Activated CD4-positive, alpha-beta memory T cell treated with anti-CD3 and anti-CD28 coated beads, Interleukin-2, amount 10 ng/mL, durations not matched to agents 7 days and 5 days (primary cell): Measurements from ENCODE around the gene TRIM44. TPM values are rescaled to one million over a fixed set of nuclear protein-coding genes. Genes with fewer than 3 reads are reported as not detected.

Source experiments
- CTCF ChIA-PET: fragments of 350-600 bp; sonication (Branson Sonifier 250); formaldehyde crosslinking; loops from one replicate; lab custom pipeline; 2021; ENCODE audit warnings: antibody characterized with exemption, inconsistent platforms; lab: Charles Lee
- POLR2A ChIA-PET: fragments of 350-600 bp; sonication (Branson Sonifier 250); formaldehyde crosslinking; loops from one replicate; lab custom pipeline; 2021; ENCODE audit warnings: antibody characterized with exemption; lab: Charles Lee
- DNase-seq: peaks from one replicate; pipeline ENCODE4 v3.0.0-alpha.2; 2020
- H3K27ac Mint-ChIP-seq: one replicate; pipeline ENCODE4 v1.8.0; 2021; ENCODE audit warnings: mild to moderate bottlenecking, mixed read lengths
- H3K27me3 Mint-ChIP-seq: one replicate; pipeline ENCODE4 v1.8.0; 2021; ENCODE audit warnings: mixed read lengths
- H3K36me3 Mint-ChIP-seq: one replicate; pipeline ENCODE4 v1.8.0; 2021; ENCODE audit warnings: low read depth, mixed read lengths
- H3K4me1 Mint-ChIP-seq: one replicate; pipeline ENCODE4 v1.8.0; 2021; ENCODE audit warnings: mixed read lengths
- H3K4me3 Mint-ChIP-seq: one replicate; pipeline ENCODE4 v1.8.0; 2021; ENCODE audit warnings: mild to moderate bottlenecking, mixed read lengths
- H3K9me3 Mint-ChIP-seq: one replicate; pipeline ENCODE4 v1.8.0; 2021; ENCODE audit warnings: mixed read lengths
- total RNA-seq, 2 experiments: library from RNA; stranded (reverse); gene quantifications; one replicate each; pipeline ENCODE4 v1.2.3, GENCODE V29; 2021

The TRIM44 gene
- total RNA-seq, 2 experiments from 2014 or later: 17.7 to 20.8 TPM

DNA sequence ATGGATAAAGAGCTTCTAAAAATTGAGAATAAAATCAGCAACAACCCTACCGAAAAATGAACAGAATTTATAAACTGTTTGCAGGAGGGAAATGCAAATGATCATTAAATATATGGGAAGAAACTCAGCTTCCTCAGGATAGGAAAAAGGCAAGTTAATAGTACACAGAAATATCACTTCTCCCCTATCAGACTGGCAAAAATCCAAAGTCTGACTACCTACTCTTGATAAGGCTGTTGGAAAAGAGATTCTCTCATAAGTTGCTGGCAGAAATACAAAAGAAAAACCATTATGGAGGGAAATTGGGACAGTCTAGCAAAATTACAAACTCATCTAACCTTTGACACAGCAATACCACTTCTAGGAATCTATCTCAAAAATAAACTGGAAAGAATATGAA lies 180.4 kb downstream of the TRIM44 start:
- H3K4me3 Mint-ChIP-seq: no peak overlapping the region
- DNase-seq: no peak
- H3K27me3 Mint-ChIP-seq: no peaks in the 10 kb centered on the region
- ChIA-PET CTCF (interaction anchor here (1.7 to 2.2 kb wide), 2 partner anchors 18 to 21 kb away, joined by 4 to 5 read pairs; no protein-coding TSS in a partner anchor), POLR2A (no interaction called here)
- H3K27ac Mint-ChIP-seq: no peak overlapping the region
- H3K4me1 Mint-ChIP-seq: no peaks in the 10 kb centered on the region
- H3K9me3 Mint-ChIP-seq: no peaks in the 10 kb centered on the region
- H3K36me3 Mint-ChIP-seq: no peaks in the 10 kb centered on the region

DNA sequence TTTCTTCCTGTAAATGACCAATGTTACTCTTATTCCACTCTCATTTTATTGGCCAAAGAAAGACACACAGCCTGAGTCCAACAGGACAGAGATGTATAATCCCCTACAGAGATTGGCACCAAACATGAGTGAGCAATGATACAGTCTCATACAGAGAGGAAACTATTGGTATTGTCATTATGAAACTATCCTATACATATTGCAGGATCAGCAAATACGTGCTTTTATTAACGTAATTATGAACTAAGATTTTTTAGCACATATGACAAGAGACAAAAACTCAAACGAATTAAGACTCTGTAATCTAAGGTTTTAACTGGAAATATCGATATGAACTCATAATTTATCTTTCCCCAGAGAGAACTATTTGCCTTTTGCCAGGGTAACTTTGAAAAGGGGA lies 182.0 kb downstream of the TRIM44 start:
- Mint-ChIP-seq H3K4me1 (no peaks in the 10 kb centered on the region), H3K36me3 (no peaks in the 10 kb centered on the region), H3K27ac (no peak overlapping the region), H3K4me3 (no peak overlapping the region), H3K27me3 (peaks cover 3% of the 10 kb centered on the region), H3K9me3 (no peaks in the 10 kb centered on the region)
- no peak for DNase-seq
- ChIA-PET CTCF (interaction anchor here (1.1 kb wide), 1 partner anchor 22 kb away, joined by 3 read pairs; no protein-coding TSS in a partner anchor), POLR2A (no interaction called here)

- H3K4me1 Mint-ChIP-seq: no peaks in the 10 kb centered on the region
- no peak for DNase-seq
- peaks cover 3% of the 10 kb centered on the region for H3K27me3 Mint-ChIP-seq
- H3K27ac Mint-ChIP-seq: no peak overlapping the region
- no peaks in the 10 kb centered on the region for H3K36me3 Mint-ChIP-seq
- POLR2A ChIA-PET: no interaction called here
- CTCF ChIA-PET: interaction anchor here (1.1 kb wide), 1 partner anchor 24 kb away, joined by 3 read pairs; no protein-coding TSS in a partner anchor
- no peak overlapping the region for H3K4me3 Mint-ChIP-seq
- H3K9me3 Mint-ChIP-seq: no peaks in the 10 kb centered on the region
These were observed 183.3 kb downstream of the TRIM44 start for GRCh38 chr11:35845860-35846259.

- Mint-ChIP-seq H3K4me1 (no peaks in the 10 kb centered on the region), H3K36me3 (no peaks in the 10 kb centered on the region), H3K27me3 (peaks cover 3% of the 10 kb centered on the region), H3K27ac (no peak overlapping the region), H3K9me3 (no peaks in the 10 kb centered on the region), H3K4me3 (no peak overlapping the region)
- ChIA-PET CTCF (no interaction called here), POLR2A (no interaction called here)
- DNase-seq: no peak
These were observed 184.3 kb downstream of the TRIM44 start for GRCh38 chr11:35846874-35847273.

DNA sequence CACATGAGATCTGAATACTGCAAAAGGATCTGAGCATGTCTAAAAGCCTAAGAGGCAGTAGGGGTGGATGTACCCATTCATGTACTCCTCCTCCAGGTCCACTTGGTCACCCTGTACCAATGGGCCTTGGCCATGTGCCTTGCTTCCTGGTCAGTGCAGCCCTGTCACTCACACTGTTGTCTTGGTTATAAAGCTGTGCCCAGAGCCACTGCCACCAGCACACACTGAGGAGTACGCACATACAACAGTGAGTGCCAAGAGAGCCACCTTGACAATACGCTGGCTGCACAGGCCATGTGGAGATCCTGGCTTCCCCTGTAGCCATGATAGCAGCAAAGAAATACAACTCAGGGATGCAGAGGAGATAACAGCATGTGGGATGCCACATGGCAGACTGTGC lies 184.9 kb downstream of the TRIM44 start:
- ChIA-PET POLR2A (no interaction called here), CTCF (no interaction called here)
- no peaks in the 10 kb centered on the region for H3K9me3 Mint-ChIP-seq
- peaks cover 3% of the 10 kb centered on the region for H3K27me3 Mint-ChIP-seq
- no peaks in the 10 kb centered on the region for H3K36me3 Mint-ChIP-seq
- no peak for DNase-seq
- no peak overlapping the region for H3K4me3 Mint-ChIP-seq
- H3K4me1 Mint-ChIP-seq: no peaks in the 10 kb centered on the region
- H3K27ac Mint-ChIP-seq: no peak overlapping the region

- no peak overlapping the region for H3K27ac Mint-ChIP-seq
- no peak overlapping the region for H3K4me3 Mint-ChIP-seq
- peaks cover 3% of the 10 kb centered on the region for H3K27me3 Mint-ChIP-seq
- CTCF ChIA-PET: no interaction called here
- H3K9me3 Mint-ChIP-seq: no peaks in the 10 kb centered on the region
- no peaks in the 10 kb centered on the region for H3K4me1 Mint-ChIP-seq
- POLR2A ChIA-PET: no interaction called here
- no peak for DNase-seq
- H3K36me3 Mint-ChIP-seq: no peaks in the 10 kb centered on the region
These were observed 186.0 kb downstream of the TRIM44 start for GRCh38 chr11:35848616-35849015.

- H3K36me3 Mint-ChIP-seq: no peaks in the 10 kb centered on the region
- CTCF ChIA-PET: no interaction called here
- POLR2A ChIA-PET: no interaction called here
- H3K4me3 Mint-ChIP-seq: no peak overlapping the region
- no peak overlapping the region for H3K27ac Mint-ChIP-seq
- H3K9me3 Mint-ChIP-seq: no peaks in the 10 kb centered on the region
- DNase-seq: no peak
- peaks cover 3% of the 10 kb centered on the region for H3K27me3 Mint-ChIP-seq
- no peaks in the 10 kb centered on the region for H3K4me1 Mint-ChIP-seq
These were observed 187.6 kb downstream of the TRIM44 start for GRCh38 chr11:35850191-35850590.

DNA sequence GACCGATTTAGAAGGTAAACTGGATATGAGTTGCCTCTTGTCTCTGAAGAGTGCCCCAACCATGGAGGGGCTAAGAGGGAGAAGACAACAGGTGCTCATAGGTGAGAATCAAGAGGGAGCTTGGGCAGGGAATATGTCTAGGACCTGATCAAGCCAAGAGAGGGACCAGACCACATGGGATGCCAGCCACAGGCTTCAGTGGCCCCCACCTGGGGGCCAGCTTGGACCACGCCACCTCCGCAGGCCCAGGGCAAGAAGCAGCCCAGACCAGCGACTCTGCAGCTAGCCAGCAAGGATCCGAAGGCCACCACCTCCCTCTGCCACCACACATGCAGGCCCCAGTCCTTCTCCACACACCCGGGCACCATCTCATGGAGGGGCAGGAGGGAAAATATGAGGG lies 188.8 kb downstream of the TRIM44 start:
- Mint-ChIP-seq H3K4me1 (no peaks in the 10 kb centered on the region), H3K27ac (no peak overlapping the region), H3K9me3 (no peaks in the 10 kb centered on the region), H3K36me3 (no peaks in the 10 kb centered on the region), H3K27me3 (peaks cover 4% of the 10 kb centered on the region), H3K4me3 (no peak overlapping the region)
- ChIA-PET CTCF (no interaction called here), POLR2A (no interaction called here)
- DNase-seq: no peak

DNA sequence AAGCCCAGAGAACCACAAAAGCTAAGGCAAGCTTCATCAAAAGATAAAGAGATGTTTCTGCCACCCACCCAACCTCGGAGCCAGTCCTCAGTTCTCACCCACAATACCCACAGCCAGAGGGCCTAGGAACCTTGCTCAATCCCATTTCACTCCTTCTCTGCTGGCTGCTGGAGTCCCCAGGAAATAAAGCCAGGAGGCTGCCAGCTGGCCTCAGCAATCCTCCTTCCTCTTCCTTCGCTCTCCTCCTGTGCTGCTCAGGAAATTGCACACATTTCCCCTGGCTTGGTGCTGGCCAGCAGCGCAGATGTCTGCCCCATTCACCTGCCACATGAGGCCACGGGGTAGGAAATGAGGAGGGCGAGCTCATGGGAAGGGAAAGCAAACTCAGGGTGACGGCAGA lies 189.5 kb downstream of the TRIM44 start:
- Mint-ChIP-seq H3K27me3 (peaks cover 5% of the 10 kb centered on the region), H3K4me3 (no peak overlapping the region), H3K9me3 (no peaks in the 10 kb centered on the region), H3K36me3 (no peaks in the 10 kb centered on the region), H3K4me1 (no peaks in the 10 kb centered on the region), H3K27ac (no peak overlapping the region)
- CTCF ChIA-PET: no interaction called here
- POLR2A ChIA-PET: no interaction called here
- no peak for DNase-seq

- Mint-ChIP-seq H3K27ac (no peak overlapping the region), H3K27me3 (peaks cover 2% of the 10 kb centered on the region), H3K4me1 (no peaks in the 10 kb centered on the region), H3K9me3 (no peaks in the 10 kb centered on the region), H3K4me3 (no peak overlapping the region), H3K36me3 (no peaks in the 10 kb centered on the region)
- DNase-seq: no peak
- CTCF ChIA-PET: no interaction called here
- POLR2A ChIA-PET: no interaction called here
These were observed 191.4 kb downstream of the TRIM44 start for GRCh38 chr11:35853971-35854370.

DNA sequence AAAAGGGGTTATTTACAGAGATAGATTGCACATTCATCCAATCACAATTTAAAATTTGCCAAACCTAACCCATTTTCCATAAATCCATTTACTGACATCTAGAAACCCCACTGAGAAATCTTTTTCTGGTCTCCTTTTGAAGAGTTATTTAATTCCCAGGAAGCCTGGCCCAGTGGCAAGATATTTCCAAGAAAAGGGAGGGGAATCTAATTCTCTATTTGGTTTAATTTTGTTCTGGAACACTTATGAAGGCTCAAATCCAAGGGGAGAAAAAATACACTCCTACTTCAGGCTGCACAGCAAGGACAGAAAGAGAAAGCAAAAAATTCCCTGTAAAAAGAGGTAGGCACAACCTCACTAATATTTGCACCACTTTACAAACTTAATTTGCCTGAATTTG lies 193.1 kb downstream of the TRIM44 start:
- no peak for DNase-seq
- Mint-ChIP-seq H3K27me3 (peaks cover 2% of the 10 kb centered on the region), H3K9me3 (no peaks in the 10 kb centered on the region), H3K36me3 (no peaks in the 10 kb centered on the region), H3K4me1 (no peaks in the 10 kb centered on the region), H3K4me3 (no peak overlapping the region), H3K27ac (no peak overlapping the region)
- CTCF ChIA-PET: no interaction called here
- POLR2A ChIA-PET: no interaction called here

DNA sequence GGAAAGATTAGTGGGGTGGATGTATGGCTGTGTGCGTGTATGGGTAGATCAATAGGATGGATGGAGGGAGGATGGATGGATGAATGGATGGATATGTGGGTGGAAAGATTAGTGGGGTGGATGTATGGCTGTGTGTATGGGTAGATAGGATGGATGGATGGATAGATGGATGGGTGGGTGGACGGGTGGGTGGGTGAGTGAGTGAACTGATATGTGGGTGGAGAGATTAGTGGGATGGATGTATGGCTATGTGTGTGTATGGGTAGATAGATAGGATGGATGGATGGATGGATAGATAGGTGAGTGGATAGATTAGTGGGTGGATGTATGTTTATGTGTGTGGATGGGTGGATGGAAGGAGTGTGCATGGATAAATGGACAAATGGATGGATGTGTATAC lies 193.7 kb downstream of the TRIM44 start:
- CTCF ChIA-PET: no interaction called here

GRCh38 chr11:35856756-35857155 lies 194.2 kb downstream of the TRIM44 start:
- Mint-ChIP-seq H3K27ac (no peak overlapping the region), H3K36me3 (no peaks in the 10 kb centered on the region), H3K4me1 (no peaks in the 10 kb centered on the region), H3K9me3 (no peaks in the 10 kb centered on the region), H3K27me3 (peaks cover 2% of the 10 kb centered on the region), H3K4me3 (no peak overlapping the region)
- POLR2A ChIA-PET: no interaction called here
- CTCF ChIA-PET: no interaction called here
- no peak for DNase-seq

More for the DNA sequence above, 193.7 kb downstream of the TRIM44 start:
- Mint-ChIP-seq H3K27me3 (peaks cover 2% of the 10 kb centered on the region), H3K4me1 (no peaks in the 10 kb centered on the region), H3K36me3 (no peaks in the 10 kb centered on the region), H3K4me3 (no peak overlapping the region), H3K9me3 (no peaks in the 10 kb centered on the region), H3K27ac (no peak overlapping the region)
- DNase-seq: no peak
- POLR2A ChIA-PET: no interaction called here

DNA sequence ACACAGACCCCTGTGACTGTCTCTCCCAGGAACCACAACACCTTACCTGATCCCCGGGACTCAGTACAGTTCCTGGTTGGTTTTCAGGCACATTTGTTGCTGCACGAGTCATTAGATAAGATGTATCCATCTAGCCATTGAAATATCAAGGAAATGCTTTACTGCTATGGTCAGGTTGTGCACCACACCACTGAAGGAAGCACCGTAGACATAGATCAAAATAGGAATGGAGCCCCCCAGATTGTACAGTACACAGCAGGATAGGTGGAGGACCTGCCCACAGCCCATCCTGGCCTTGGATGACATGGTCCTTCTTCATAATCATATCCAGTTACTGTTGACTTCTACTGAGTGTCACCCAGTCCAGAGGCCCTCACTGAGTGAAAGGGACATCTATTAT lies 195.3 kb downstream of the TRIM44 start:
- no peaks in the 10 kb centered on the region for H3K4me1 Mint-ChIP-seq
- H3K27ac Mint-ChIP-seq: no peak overlapping the region
- ChIA-PET POLR2A (no interaction called here), CTCF (no interaction called here)
- H3K27me3 Mint-ChIP-seq: peaks cover 2% of the 10 kb centered on the region
- no peaks in the 10 kb centered on the region for H3K36me3 Mint-ChIP-seq
- no peak for DNase-seq
- H3K9me3 Mint-ChIP-seq: no peaks in the 10 kb centered on the region
- no peak overlapping the region for H3K4me3 Mint-ChIP-seq
